Thymus (tissue), 11 donors: ENCODE results near the gene ARMC12. TPM values are rescaled to one million over a fixed set of nuclear protein-coding genes. Genes with fewer than 3 reads are reported as not detected.

Experiments used
- DNase-seq, 9 donors: peaks; one replicate each; pipeline ENCODE4 v3.0.0-alpha.2; 2013; ENCODE audit warnings: low spot score in 9 of 9, low read depth in 6 of 9, missing footprints in 1 of 9
- H3K27ac ChIP-seq, 2 donors: one replicate each; pipeline ENCODE4 v1.5.1; 2013; ENCODE audit warnings: control low read depth in 1 of 2, low read depth in 1 of 2, low read length in 1 of 2, mild to moderate bottlenecking in 1 of 2, moderate library complexity in 1 of 2
- H3K27me3 ChIP-seq, 2 donors: one replicate each; pipeline ENCODE4 v1.5.1; 2013; ENCODE audit warnings: low read length in 1 of 2; ENCODE audit not compliant: control insufficient read depth in 2 of 2, insufficient read depth in 1 of 2
- H3K36me3 ChIP-seq, 2 donors: one replicate each; pipeline ENCODE4 v1.5.1; 2013; ENCODE audit warnings: low read length in 1 of 2, mild to moderate bottlenecking in 1 of 2, moderate library complexity in 1 of 2; ENCODE audit not compliant: control insufficient read depth in 2 of 2, insufficient read depth in 2 of 2
- H3K4me1 ChIP-seq, 2 donors: one replicate each; pipeline ENCODE4 v1.5.1; 2013; ENCODE audit warnings: low read length in 2 of 2; ENCODE audit not compliant: control insufficient read depth in 2 of 2, insufficient read depth in 2 of 2
- H3K4me3 ChIP-seq, 2 donors: one replicate each; pipeline ENCODE4 v1.5.1; 2013; ENCODE audit warnings: low read length in 2 of 2, control low read depth in 1 of 2, mild to moderate bottlenecking in 1 of 2
- H3K9me3 ChIP-seq, 2 donors: one replicate each; pipeline ENCODE4 v1.5.1; 2013; ENCODE audit warnings: low read length in 1 of 2, mild to moderate bottlenecking in 1 of 2; ENCODE audit not compliant: control insufficient read depth in 2 of 2, insufficient read depth in 1 of 2
- WGBS: extraction: QIAGEN DNeasy Blood & Tissue Kit; methylation state at CpG from one replicate; pipeline ENCODE4 v1.1.7; 2013; 5-methylcytosine and 5-hydroxymethylcytosine counted together
- polyA plus RNA-seq: library from polyadenylated mRNA; stranded (reverse); fragments of 200-250 nt; gene quantifications from one replicate; pipeline ENCODE4 v1.2.3, GENCODE V29; 2013
- total RNA-seq: library from RNA; stranded (reverse); fragments of 120-200 nt; gene quantifications from one replicate; pipeline ENCODE4 v1.2.4, GENCODE V29; 2013
- donor health status: healthy.

Gene ARMC12
- total and polyA plus RNA-seq, 2 donors = 1.1 to 26.6 TPM

- Histone ChIP-seq H3K4me1 (no peaks in the 10 kb centered on the region), H3K4me3 (peak within 1 kb of the TSS in 1 of 2 donors; percentile 36), H3K27me3 (peaks cover 12 to 46% of the 10 kb centered on the region in 2 donors), H3K9me3 (peaks cover 0 to 4% of the 10 kb centered on the region in 2 donors), H3K36me3 (no peaks in the 10 kb centered on the region), H3K27ac (no peak within 1 kb of the TSS)
- DNase-seq = no peak
- 5% methylated on average over 56 of the region's 56 CpGs for WGBS
These were observed 39.8 kb downstream of the ARMC12 start, which contains the start of gene CLPSL2 for GRCh38 chr6:35776364-35777215. TSS of gene CLPSL2 (plus strand) at chr6:35776598. CDS start at chr6:35776619, 21 bp downstream.

- no peak for DNase-seq
- Histone ChIP-seq H3K9me3 (peaks cover 0 to 4% of the 10 kb centered on the region in 2 donors), H3K36me3 (no peaks in the 10 kb centered on the region), H3K27me3 (peaks cover 12 to 49% of the 10 kb centered on the region in 2 donors), H3K4me1 (no peaks in the 10 kb centered on the region), H3K27ac (no peak overlapping the region), H3K4me3 (no peak overlapping the region)
- WGBS = 93% methylated on average over 10 of the region's 10 CpGs
These were observed 40.7 kb downstream of the ARMC12 start for GRCh38 chr6:35777356-35778102.

- Histone ChIP-seq H3K4me3 (no peak overlapping the region), H3K36me3 (no peaks in the 10 kb centered on the region), H3K4me1 (no peaks in the 10 kb centered on the region), H3K9me3 (peaks cover 0 to 4% of the 10 kb centered on the region in 2 donors), H3K27me3 (peaks cover 12 to 50% of the 10 kb centered on the region in 2 donors), H3K27ac (no peak overlapping the region)
- WGBS = 94% methylated on average over 2 of the region's 2 CpGs
- no peak for DNase-seq
These were observed 41.6 kb downstream of the ARMC12 start for GRCh38 chr6:35778437-35778836.

- Histone ChIP-seq H3K4me1 (no peaks in the 10 kb centered on the region), H3K9me3 (peaks cover 0 to 4% of the 10 kb centered on the region in 2 donors), H3K4me3 (no peak within 1 kb of the TSS), H3K36me3 (no peaks in the 10 kb centered on the region), H3K27me3 (peaks cover 11 to 43% of the 10 kb centered on the region in 2 donors), H3K27ac (no peak within 1 kb of the TSS)
- DNase-seq = no peak
- 94% methylated on average over 7 of the region's 7 CpGs for WGBS
These were observed 43.9 kb downstream of the ARMC12 start, which contains the start of gene CLPSL1 for GRCh38 chr6:35780719-35781118. TSS of gene CLPSL1 (plus strand) at chr6:35781019. CDS start at chr6:35781111, 92 bp downstream.

GRCh38 chr6:35781290-35781689 is 44.5 kb downstream of the ARMC12 start:
- Histone ChIP-seq H3K9me3 (peaks cover 0 to under 1% of the 10 kb centered on the region in 2 donors), H3K4me3 (no peak overlapping the region), H3K27me3 (peaks cover 6 to 42% of the 10 kb centered on the region in 2 donors), H3K36me3 (no peaks in the 10 kb centered on the region), H3K27ac (no peak overlapping the region), H3K4me1 (no peaks in the 10 kb centered on the region)
- WGBS = 97% methylated on average over 2 of the region's 2 CpGs
- no peak for DNase-seq

GRCh38 chr6:35782424-35782823 is 45.6 kb downstream of the ARMC12 start:
- no peaks in the 10 kb centered on the region for H3K9me3 ChIP-seq
- H3K36me3 ChIP-seq = no peaks in the 10 kb centered on the region
- no peak overlapping the region for H3K27ac ChIP-seq
- no peak overlapping the region for H3K4me3 ChIP-seq
- 85% methylated on average over 3 of the region's 3 CpGs for WGBS
- H3K27me3 ChIP-seq = peaks cover 0 to 42% of the 10 kb centered on the region in 2 donors
- DNase-seq = no peak
- H3K4me1 ChIP-seq = no peaks in the 10 kb centered on the region

- H3K36me3 ChIP-seq = no peaks in the 10 kb centered on the region
- H3K27me3 ChIP-seq = peaks cover 0 to 48% of the 10 kb centered on the region in 2 donors
- H3K9me3 ChIP-seq = no peaks in the 10 kb centered on the region
- H3K4me1 ChIP-seq = no peaks in the 10 kb centered on the region
- no peak overlapping the region for H3K4me3 ChIP-seq
- DNase-seq = no peak
- H3K27ac ChIP-seq = no peak overlapping the region
- 87% methylated on average over 2 of the region's 2 CpGs for WGBS
These were observed 47.4 kb downstream of the ARMC12 start for GRCh38 chr6:35784200-35784599.

- WGBS = 81% methylated on average over 2 of the region's 2 CpGs
- H3K9me3 ChIP-seq = no peaks in the 10 kb centered on the region
- peaks cover 0 to 45% of the 10 kb centered on the region in 2 donors for H3K27me3 ChIP-seq
- H3K4me3 ChIP-seq = no peak overlapping the region
- no peak for DNase-seq
- no peaks in the 10 kb centered on the region for H3K36me3 ChIP-seq
- no peak overlapping the region for H3K27ac ChIP-seq
- H3K4me1 ChIP-seq = no peaks in the 10 kb centered on the region
These were observed 49.4 kb downstream of the ARMC12 start for GRCh38 chr6:35786272-35786671.

- Histone ChIP-seq H3K27ac (no peak overlapping the region), H3K9me3 (no peaks in the 10 kb centered on the region), H3K4me3 (no peak overlapping the region), H3K27me3 (peaks cover 0 to 45% of the 10 kb centered on the region in 2 donors), H3K4me1 (no peaks in the 10 kb centered on the region), H3K36me3 (no peaks in the 10 kb centered on the region)
- WGBS = 53% methylated on average over 25 of the region's 25 CpGs
- DNase-seq = no peak
These were observed 50.0 kb downstream of the ARMC12 start for GRCh38 chr6:35786810-35787209.
